Activated CD8-positive, alpha-beta T cell treated with anti-CD3 and anti-CD28 coated beads for 36 hours (primary cell): ENCODE results near the gene MYPN. TPM values are rescaled to one million over a fixed set of nuclear protein-coding genes. Genes with fewer than 3 reads are reported as not detected.

ENCODE experiments used
- ATAC-seq: fragments of 200-7000 bp; cut with Tn5 transposase; one replicate; pipeline ENCODE4 v1.10.0; 2021; ENCODE audit warnings: mild to moderate bottlenecking, moderate library complexity
- CTCF ChIA-PET: fragments of 350-600 bp; sonication (Branson Sonifier 250); formaldehyde crosslinking; loops from one replicate; lab custom pipeline; 2021; ENCODE audit warnings: antibody characterized with exemption; lab: Charles Lee
- POLR2A ChIA-PET: fragments of 350-600 bp; sonication (Branson Sonifier 250); formaldehyde crosslinking; loops from one replicate; lab custom pipeline; 2021; ENCODE audit warnings: antibody characterized with exemption; lab: Charles Lee
- DNase-seq: peaks from one replicate; pipeline ENCODE4 v3.0.0-alpha.2; 2020
- H3K27ac Mint-ChIP-seq: one replicate; pipeline ENCODE4 v1.8.0; 2021; ENCODE audit warnings: mild to moderate bottlenecking, mixed read lengths
- H3K27me3 Mint-ChIP-seq: one replicate; pipeline ENCODE4 v1.8.0; 2021; ENCODE audit warnings: mixed read lengths
- H3K36me3 Mint-ChIP-seq: one replicate; pipeline ENCODE4 v1.8.0; 2021; ENCODE audit warnings: low read depth, mixed read lengths
- H3K4me1 Mint-ChIP-seq: one replicate; pipeline ENCODE4 v1.8.0; 2021; ENCODE audit warnings: low read depth, mixed read lengths
- H3K4me3 Mint-ChIP-seq: one replicate; pipeline ENCODE4 v1.8.0; 2021; ENCODE audit warnings: mild to moderate bottlenecking, moderate library complexity, mixed read lengths
- H3K9me3 Mint-ChIP-seq: one replicate; pipeline ENCODE4 v1.8.0; 2021; ENCODE audit warnings: mixed read lengths
- CTCF ChIP-seq: fragments of 200-600 bp; IDR thresholded peaks from one replicate; pipeline ENCODE4 v1.8.0; 2022; ENCODE audit warnings: antibody characterized with exemption, mild to moderate bottlenecking
- intact Hi-C: fragments of 100-400 bp; cut with micrococcal nuclease; formaldehyde crosslinking; loops from one replicate; pipeline ENCODE4 v1.10.0; 2022
- total RNA-seq, 2 experiments: library from RNA; stranded (reverse); gene quantifications; one replicate each; pipeline ENCODE4 v1.2.3, GENCODE V29; 2021

MYPN gene
- total RNA-seq, 2 experiments from 2014 or later = not detected

- TF ChIP-seq CTCF = no peak
- Mint-ChIP-seq H3K36me3 (no peaks in the 10 kb centered on the region), H3K9me3 (no peaks in the 10 kb centered on the region), H3K27ac (no peak overlapping the region), H3K4me1 (peaks cover 4% of the 10 kb centered on the region), H3K4me3 (no peak overlapping the region), H3K27me3 (no peaks in the 10 kb centered on the region)
- DNase-seq (no peak), ATAC-seq (no peak)
- intact Hi-C loops = no loop called here
- POLR2A ChIA-PET = no interaction called here
- CTCF ChIA-PET = interaction anchor here (0.9 to 1.7 kb wide), 5 partner anchors 12 to 393 kb away, joined by 3 to 8 read pairs (median 3); no protein-coding TSS in a partner anchor
Measured at GRCh38 chr10:68247931-68248330, 138.6 kb downstream of the MYPN start.

GRCh38 chr10:68249297-68249696 lies 140.0 kb downstream of the MYPN start:
- POLR2A ChIA-PET = no interaction called here
- H3K27ac Mint-ChIP-seq = no peak overlapping the region

GRCh38 chr10:68251151-68251550 lies 141.9 kb downstream of the MYPN start:
- DNase-seq = no peak
- intact Hi-C loops = no loop called here
- no peak for TF ChIP-seq CTCF
- Mint-ChIP-seq H3K36me3 (no peaks in the 10 kb centered on the region), H3K4me3 (no peak overlapping the region), H3K27me3 (peaks cover 3% of the 10 kb centered on the region), H3K27ac (no peak overlapping the region), H3K4me1 (peaks cover 4% of the 10 kb centered on the region), H3K9me3 (no peaks in the 10 kb centered on the region)
- ATAC-seq = no peak
- ChIA-PET CTCF (interaction anchor here (0.8 to 0.9 kb wide), 2 partner anchors 39 to 51 kb away, joined by 3 to 4 read pairs; no protein-coding TSS in a partner anchor), POLR2A (no interaction called here)

More at GRCh38 chr10:68249297-68249696, 140.0 kb downstream of the MYPN start:
- Mint-ChIP-seq H3K4me1 (peaks cover 4% of the 10 kb centered on the region), H3K4me3 (no peak overlapping the region), H3K9me3 (no peaks in the 10 kb centered on the region), H3K36me3 (no peaks in the 10 kb centered on the region), H3K27me3 (no peaks in the 10 kb centered on the region)
- no peak for ATAC-seq
- DNase-seq = no peak
- intact Hi-C loops = no loop called here
- TF ChIP-seq CTCF = no peak
- CTCF ChIA-PET = interaction anchor here (0.9 to 1.2 kb wide), 3 partner anchors 17 to 93 kb away, joined by 3 to 4 read pairs (median 4); no protein-coding TSS in a partner anchor

GRCh38 chr10:68251625-68252495 lies 142.6 kb downstream of the MYPN start:
- ChIA-PET POLR2A (no interaction called here), CTCF (interaction anchor here (0.8 to 2.1 kb wide), 4 partner anchors 15 to 51 kb away, joined by 3 to 9 read pairs (median 4); no protein-coding TSS in a partner anchor)
- no peaks in the 10 kb centered on the region for H3K36me3 Mint-ChIP-seq
- H3K9me3 Mint-ChIP-seq = no peaks in the 10 kb centered on the region
- peaks cover 3% of the 10 kb centered on the region for H3K27me3 Mint-ChIP-seq
- intact Hi-C loops = no loop called here
- no peak overlapping the region for H3K4me3 Mint-ChIP-seq
- no peak for ATAC-seq
- no peak for DNase-seq
- TF ChIP-seq CTCF = no peak
- peaks cover 4% of the 10 kb centered on the region for H3K4me1 Mint-ChIP-seq
- H3K27ac Mint-ChIP-seq = no peak overlapping the region

GRCh38 chr10:68253346-68253745 lies 144.1 kb downstream of the MYPN start:
- intact Hi-C loops = no loop called here
- POLR2A ChIA-PET = interaction anchor here (0.6 to 0.7 kb wide), 2 partner anchors 52 to 1347 kb away, joined by 3 to 4 read pairs; no protein-coding TSS in a partner anchor
- Mint-ChIP-seq H3K27me3 (peaks cover 3% of the 10 kb centered on the region), H3K4me1 (peaks cover 4% of the 10 kb centered on the region), H3K27ac (no peak overlapping the region), H3K36me3 (no peaks in the 10 kb centered on the region), H3K9me3 (no peaks in the 10 kb centered on the region), H3K4me3 (no peak overlapping the region)
- CTCF ChIA-PET = interaction anchor here (1.3 to 2.1 kb wide), 3 partner anchors 14 to 49 kb away, joined by 3 to 9 read pairs (median 4); no protein-coding TSS in a partner anchor
- TF ChIP-seq CTCF = no peak
- no peak for DNase-seq
- no peak for ATAC-seq
